HG02981 (cell line): ENCODE results near the gene ADARB2.
"Not testable (repeated sequence)": the region's sequence is repeated elsewhere in the genome, so short reads cannot be mapped to it uniquely, and the experiment has no call there.

Experiments
- ATAC-seq: cut with Tn5 transposase; IDR thresholded peaks from one replicate; pipeline ENCODE4 v1.9.1; 2021; ENCODE audit warnings: mild to moderate bottlenecking, moderate library complexity; ENCODE audit not compliant: unreplicated experiment

ADARB2 gene

GRCh38 chr10:1475098-1475591, 262.2 kb downstream of the ADARB2 start:
- ATAC-seq: no peak

DNA sequence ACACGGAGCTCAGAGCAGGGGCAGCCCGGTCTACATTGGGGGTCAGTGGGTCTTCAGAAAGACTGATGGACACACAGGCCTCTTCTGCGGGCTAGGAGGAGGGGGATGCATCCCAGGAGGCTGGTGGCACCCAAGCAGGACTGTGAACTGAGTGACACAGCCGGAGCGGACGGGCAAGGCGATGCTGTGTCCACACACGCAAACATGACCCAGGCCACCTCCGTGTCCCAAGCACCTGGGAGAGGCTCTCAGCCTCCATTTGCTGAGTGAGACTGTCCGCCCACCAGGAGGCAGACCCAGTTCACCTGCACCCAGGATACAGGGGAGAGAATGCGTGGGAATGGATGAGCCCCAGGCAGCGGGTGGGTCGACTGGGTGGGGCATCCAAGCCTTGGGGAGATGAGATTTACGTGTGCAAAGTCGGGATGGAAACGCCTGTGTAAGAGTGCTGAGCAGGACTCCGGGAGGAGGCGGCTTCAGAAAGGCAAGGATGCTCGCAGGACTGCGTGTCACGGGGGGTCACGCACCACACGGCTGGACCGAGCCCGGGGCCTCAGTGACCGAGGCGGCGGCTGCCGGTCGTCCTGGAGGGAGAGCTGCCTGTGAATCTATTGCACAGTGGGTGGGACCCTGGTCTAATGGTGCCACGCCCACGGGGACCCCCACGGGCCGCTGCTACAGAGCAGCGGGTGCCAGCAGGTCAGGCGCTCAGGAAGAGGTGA, 262.8 kb downstream of the ADARB2 start:
- ATAC-seq: no peak

GRCh38 chr10:1473874-1474273, 263.5 kb downstream of the ADARB2 start:
- ATAC-seq: no peak

DNA sequence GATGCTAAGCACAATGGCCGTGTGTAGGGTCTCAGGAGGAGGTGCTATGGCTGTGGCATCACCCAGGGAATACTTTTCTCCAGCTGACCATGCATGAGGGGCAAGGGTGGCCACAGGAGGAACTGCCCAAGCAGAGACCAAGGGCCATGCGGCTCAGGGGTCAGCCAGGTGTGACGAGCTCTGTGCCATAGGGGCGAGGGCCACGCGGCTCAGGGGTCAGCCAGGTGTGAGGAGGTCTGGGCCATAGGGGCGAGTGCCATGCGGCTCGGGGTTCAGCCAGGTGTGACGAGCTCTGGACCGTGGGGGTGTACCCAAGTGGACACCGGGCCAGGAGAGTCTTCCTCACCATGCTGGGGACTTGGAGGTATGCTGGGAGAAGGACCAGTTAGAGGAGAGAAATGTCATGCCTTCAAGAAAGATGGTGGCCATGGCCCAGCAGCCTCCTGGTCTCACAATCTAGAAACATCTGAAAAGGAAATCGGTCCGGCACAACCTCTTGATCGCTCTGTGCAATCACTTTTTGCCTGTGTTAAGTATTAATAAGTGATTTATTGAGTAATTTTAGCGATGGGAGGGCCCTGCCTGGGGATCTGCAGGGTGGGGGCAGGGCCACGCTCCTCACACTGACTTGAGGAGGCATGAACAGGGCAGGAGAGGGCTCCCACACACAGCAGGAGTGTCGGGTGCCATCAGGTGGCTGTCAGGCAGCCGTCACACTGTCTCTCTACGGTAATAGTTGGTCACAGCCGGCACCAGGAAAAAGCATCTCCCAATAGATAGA, 265.0 kb downstream of the ADARB2 start:
- no peak for ATAC-seq

- ATAC-seq: no peak
These were observed 268.5 kb downstream of the ADARB2 start for GRCh38 chr10:1468811-1469210.

DNA sequence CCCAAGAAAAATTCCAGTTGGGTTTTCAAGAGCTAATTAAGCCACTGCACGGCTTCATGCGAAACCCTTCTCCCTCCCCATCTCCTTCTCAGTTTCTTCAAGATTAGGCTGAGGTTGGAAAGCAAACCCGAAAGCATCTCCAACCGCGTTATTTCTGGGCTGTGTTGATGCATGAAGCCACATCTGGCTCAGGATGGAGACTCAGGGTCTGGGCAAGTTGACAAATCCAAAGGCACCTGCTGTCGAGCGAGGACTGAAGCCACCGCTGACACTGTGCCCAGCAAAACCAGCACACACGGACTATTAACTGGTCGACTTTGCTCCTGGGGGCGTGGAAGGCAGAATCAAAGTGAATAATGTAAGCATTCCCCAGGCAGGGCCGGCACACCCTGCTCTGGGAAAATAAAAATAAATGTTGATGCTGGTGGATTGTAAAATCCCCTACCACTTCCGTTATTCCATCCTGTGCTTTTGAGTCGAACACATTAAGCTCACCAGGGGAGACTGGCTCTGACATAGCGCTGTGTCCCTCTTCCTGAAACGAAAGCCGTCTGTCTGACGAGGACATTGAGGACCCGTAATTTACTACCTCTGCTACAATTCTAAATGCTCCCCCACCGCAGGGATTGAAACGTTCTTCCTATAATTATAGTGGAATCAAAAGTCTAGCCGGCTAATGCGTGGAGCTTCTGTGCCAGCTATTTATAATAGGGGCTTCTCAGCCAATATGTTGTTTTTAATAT, 269.8 kb downstream of the ADARB2 start:
- ATAC-seq: no peak

GRCh38 chr10:1465993-1466764, 271.1 kb downstream of the ADARB2 start:
- no peak for ATAC-seq

DNA sequence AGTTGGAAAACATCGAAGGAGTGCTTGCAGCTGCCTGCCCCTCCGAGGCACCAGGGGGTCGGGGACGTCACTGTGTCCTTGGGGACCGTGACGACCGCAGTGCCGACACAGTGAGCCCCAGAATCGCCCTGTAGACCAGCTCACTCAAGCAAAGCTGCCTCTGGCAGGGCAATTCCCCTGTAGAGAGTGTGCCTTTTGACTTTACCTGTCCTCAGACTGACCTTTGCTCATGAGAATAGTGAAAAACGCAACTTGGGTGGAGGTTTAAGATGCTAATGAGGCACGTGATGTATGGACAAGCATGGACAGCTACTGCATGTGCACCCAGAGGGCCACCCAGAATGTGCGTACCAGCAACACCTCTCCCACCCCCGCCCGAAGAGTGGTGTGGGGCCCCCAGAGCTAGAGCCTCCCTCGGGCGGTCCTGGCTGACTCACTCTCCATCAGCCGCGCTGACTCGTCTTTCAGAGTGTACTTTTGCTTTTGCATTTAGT, 271.9 kb downstream of the ADARB2 start:
- peak; percentile 55 for ATAC-seq

DNA sequence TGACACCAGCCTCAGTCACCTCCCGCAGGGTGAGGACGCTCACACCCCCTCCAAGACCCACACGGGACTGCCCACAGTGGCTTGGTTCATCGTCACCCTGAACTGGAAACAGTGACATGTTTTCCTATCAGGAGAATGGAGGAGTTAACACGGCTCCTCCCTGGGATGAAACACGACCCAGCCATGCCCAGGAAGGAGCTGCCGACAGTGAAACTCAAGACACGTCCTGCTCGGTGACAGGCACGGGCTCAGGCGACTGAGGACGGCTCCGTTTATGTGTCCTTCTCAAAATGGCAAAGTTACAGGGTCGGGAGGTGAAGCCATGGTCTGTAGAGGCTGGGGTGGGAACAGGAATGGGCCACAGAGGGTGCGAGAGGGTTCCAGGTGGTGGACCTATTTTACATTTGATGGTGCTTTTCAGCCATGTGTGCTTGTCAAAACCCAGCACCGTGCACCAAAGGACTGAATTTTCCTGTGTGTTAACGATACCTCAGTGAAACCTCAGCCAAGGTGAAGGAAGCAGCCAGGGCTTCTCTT, 272.4 kb downstream of the ADARB2 start:
- ATAC-seq: no peak

DNA sequence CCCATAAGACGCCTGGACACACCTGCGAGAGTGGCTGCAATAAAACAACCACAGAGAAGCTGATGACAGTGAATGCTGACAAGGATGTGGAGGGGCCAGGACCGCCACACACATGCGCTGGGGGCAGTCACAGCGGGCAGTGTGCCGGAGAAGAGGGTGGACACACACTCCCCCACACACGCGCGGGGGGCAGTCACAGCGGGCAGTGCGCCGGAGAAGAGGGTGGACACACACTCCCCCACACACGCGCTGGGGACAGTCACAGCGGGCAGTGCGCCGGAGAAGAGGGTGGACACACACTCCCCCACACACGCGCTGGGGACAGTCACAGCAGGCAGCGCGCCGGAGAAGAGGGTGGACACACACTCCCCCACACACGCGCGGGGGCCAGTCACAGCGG, 273.4 kb downstream of the ADARB2 start:
- not testable (repeated sequence) for ATAC-seq

GRCh38 chr10:1462994-1463633, 274.2 kb downstream of the ADARB2 start:
- ATAC-seq: no peak

- no peak for ATAC-seq
These were observed 274.8 kb downstream of the ADARB2 start for GRCh38 chr10:1462521-1462920.

DNA sequence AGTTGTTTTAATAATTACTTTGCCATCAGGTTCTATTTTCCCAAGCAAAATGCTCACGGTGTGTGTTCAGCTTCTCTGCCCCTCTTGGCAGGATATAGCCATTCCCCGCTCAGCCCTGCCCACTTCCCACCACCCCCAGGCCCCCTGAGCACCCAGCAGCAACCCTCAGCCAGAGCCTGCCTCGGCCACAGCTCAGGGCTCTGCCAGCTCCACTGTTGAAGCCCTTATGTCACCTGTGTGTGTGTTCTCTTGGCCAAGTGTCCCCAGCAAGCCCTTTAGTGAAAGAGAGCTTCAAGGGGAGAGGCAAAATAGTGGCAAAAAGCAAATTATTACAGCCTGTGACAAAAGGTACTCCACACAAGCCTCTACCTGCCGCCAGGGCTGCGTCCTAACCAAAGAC, 275.3 kb downstream of the ADARB2 start:
- no peak for ATAC-seq

DNA sequence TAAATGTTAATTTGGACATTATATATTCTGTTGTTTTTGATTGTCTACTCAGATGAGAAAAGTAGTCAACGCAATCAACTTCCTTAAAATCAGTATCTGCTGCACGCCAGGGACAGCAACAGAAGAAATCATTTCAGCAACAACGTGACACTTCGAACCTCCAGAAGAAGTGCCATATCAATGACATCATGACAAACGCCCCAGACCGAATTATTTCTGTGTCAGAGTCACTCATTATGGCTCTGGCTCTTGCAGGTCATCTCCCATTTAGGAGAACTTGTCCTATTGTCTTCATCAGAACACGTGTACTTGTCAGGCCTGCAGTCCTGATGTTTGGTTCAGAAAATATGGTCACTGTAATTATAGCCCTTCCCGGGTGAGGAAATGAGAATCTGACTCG, 276.3 kb downstream of the ADARB2 start:
- no peak for ATAC-seq

- not testable (repeated sequence) for ATAC-seq
These were observed 277.7 kb downstream of the ADARB2 start for GRCh38 chr10:1459664-1460063.

- ATAC-seq: peak; percentile 6
These were observed 282.4 kb downstream of the ADARB2 start for GRCh38 chr10:1454951-1455350.

GRCh38 chr10:1454428-1454827, 282.9 kb downstream of the ADARB2 start:
- ATAC-seq: peak; percentile 98

DNA sequence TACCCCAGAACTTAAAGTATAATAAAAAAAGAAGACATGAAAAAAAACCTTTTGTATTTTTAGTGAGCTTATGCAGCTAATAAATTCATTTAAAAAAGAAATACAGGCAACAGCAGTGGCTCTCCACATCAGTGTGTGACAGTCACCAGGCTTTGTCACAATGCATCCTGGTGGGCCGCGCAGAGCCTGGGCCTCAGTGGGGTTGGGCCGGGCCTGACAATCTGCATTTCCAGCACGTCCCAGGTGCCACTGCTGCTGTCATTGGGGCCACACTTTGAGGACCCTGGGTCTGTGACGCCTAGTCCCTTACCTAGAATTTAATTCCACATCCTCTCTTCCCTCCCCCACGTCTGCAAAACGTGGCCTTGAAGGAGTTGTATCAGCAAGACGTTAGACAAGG, 284.5 kb downstream of the ADARB2 start:
- no peak for ATAC-seq

DNA sequence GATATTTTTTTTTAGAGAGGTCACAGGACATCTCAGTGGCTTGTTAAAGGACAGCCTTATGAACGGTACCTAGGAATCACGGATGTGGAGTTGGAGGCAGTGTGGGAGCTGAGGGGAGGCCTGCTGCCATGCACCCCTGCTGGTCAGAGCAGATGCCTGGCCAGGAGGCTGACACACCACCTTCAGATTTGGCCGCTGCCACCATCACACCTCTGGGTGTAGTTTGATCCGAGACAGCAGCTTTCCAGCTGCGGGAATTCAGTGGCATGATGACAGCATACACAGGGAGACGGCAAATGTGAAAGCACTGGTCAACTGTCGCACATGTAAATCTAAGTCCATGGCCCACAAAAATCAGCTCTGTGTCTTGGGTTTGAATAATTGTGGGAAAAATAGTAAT, 285.4 kb downstream of the ADARB2 start:
- ATAC-seq: no peak

DNA sequence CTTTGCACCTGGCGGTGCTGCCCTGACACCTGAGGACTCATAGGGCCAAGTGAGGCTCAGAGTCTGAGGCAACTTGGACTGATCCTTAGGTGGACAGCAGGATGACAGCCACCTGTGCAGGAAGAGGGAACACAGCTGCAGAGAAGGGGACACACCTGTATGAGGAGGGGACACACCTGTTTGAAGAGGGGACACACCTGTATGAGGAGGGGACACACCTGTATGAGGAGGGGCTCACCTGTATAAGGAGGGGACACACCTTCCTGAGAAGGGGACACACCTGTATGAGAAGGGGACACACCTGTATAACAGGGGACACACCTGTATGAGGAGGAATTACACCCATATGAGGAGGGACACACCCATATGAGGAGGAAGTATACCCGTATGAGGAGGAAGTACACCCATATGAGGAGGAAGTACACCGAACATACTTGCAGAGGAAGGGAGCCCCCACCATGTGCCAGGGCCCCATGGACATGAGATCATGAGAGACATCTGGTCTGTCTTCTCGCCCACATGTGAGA, 285.9 kb downstream of the ADARB2 start:
- ATAC-seq: no peak
